Choroid plexus epithelial cell (primary cell): ENCODE measurements around the gene TMEM255B.

ENCODE experiments used
- DNase-seq: peaks from one replicate; pipeline ENCODE4 v3.0.0-alpha.2; 2010; ENCODE audit warnings: low read depth
- H3K4me3 ChIP-seq: 2 replicates; pipeline ENCODE4 v1.5.1; 2011; ENCODE audit warnings: low read depth, mild to moderate bottlenecking, control low read depth, low read length, moderate library complexity
- CTCF ChIP-seq: conservative IDR thresholded peaks from 2 replicates; pipeline ENCODE4 v1.5.1; 2011; ENCODE audit warnings: low read depth, mild to moderate bottlenecking, control low read depth, inconsistent platforms, low read length, moderate library complexity

The TMEM255B gene

GRCh38 chr13:113851826-113852535 is 93.0 kb downstream of the TMEM255B start:
- no peak overlapping the region for H3K4me3 ChIP-seq
- no peak for TF ChIP-seq CTCF
- no peak for DNase-seq

- no peak overlapping the region for H3K4me3 ChIP-seq
- TF ChIP-seq CTCF, result no peak
- DNase-seq, result no peak
These were observed 93.8 kb downstream of the TMEM255B start for GRCh38 chr13:113852536-113853517.

DNA sequence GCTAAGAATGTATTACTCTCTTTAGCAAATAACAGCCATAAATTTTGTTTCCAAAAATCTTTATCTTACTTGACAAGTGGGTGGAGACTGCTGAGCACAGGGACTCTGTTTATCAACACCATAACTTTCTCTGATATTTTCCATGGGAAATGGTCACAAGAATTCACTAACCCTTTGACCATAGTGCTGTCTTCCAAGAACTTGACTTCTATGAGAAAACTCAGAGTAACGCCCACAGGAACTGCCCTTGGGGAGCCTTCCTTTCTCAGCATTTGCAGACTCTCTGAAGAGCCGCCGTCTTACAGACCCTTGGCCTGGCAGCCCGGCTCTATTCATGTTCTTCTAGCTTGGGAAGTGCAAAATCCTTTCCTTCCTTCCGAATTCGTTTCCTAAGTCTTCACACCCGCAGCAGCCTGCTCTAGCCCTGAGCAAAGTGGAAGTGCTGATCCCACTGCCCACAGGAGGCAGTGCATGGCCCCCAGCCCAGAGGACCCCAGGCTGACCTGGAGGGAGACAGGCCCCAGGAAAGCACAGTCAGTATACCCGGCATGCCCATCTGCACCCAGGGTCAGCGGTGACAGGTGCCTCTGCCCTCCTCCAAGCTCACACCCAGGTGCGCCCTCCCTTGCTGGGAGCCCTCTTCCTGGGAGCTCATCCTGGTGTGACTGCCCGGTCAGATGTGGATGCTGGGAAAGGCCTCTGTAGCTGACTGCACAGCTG is 94.7 kb downstream of the TMEM255B start:
- peak; percentile 65 for DNase-seq
- no peak for TF ChIP-seq CTCF
- H3K4me3 ChIP-seq, result no peak overlapping the region

DNA sequence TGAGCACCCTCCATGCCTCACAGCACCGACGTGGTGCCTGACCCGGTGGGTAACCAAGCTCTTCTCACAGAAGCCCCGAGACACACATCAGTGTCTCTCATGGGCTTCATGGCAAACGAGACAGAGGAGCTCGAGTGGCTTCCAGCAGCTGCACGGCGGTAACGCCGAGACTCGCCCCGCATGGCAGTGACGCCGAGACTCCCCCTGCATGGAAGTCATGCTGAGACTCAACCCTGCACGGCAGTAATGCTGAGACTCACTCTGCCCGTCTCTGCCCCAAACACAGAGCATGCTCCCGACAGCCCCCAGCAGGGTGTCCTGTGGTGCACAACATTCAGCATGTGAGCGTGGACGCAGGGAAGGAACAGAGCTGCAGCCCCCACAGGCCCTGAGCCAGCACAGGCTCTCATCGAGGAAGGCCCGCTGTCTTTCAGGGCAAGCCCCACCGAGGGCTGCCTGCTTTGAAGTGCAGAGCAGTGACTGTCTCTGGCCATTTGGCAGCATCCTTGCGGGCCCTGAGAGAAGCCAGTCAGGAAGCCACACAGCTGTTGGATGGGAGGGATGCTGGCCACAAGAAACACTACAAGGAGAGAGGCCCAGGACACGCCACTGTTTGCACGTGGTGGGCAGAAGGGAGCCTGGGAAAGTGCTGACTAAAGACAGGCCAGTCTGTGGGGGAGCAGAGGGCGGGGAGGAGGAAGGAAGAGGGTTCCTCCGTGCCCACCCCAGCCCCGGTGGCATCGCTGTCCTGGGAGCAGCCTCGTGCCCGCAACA is 95.4 kb downstream of the TMEM255B start:
- H3K4me3 ChIP-seq, result no peak overlapping the region
- TF ChIP-seq CTCF, result no peak
- peak; percentile 58 for DNase-seq

- no peak overlapping the region for H3K4me3 ChIP-seq
- no peak for DNase-seq
- no peak for TF ChIP-seq CTCF
These were observed 96.2 kb downstream of the TMEM255B start for GRCh38 chr13:113855012-113855921.
